Neural crest cell (in vitro differentiated cells): Measurements from ENCODE around the gene TOP3B. TPM values are rescaled to one million over a fixed set of nuclear protein-coding genes. Genes with fewer than 3 reads are reported as not detected.

Experiments used
- DNase-seq: peaks from one replicate; pipeline ENCODE4 v3.0.0; 2021; ENCODE audit warnings: low read depth, mixed read lengths, low spot score
- H3K27ac Mint-ChIP-seq: one replicate; pipeline ENCODE4 v1.8.0; 2021; ENCODE audit warnings: mild to moderate bottlenecking, mixed read lengths; ENCODE audit not compliant: unreplicated experiment
- H3K27me3 Mint-ChIP-seq: 2 replicates; pipeline ENCODE4 v1.8.0; 2021; ENCODE audit warnings: low read depth, mild to moderate bottlenecking, mixed read lengths
- H3K36me3 Mint-ChIP-seq: 2 replicates; pipeline ENCODE4 v1.8.0; 2021; ENCODE audit warnings: low read depth, mild to moderate bottlenecking, mixed read lengths
- H3K4me1 Mint-ChIP-seq: 2 replicates; pipeline ENCODE4 v1.8.0; 2021; ENCODE audit warnings: mixed read lengths
- H3K4me3 Mint-ChIP-seq: one replicate; pipeline ENCODE4 v1.8.0; 2021; ENCODE audit warnings: mild to moderate bottlenecking, mixed read lengths
- H3K9me3 Mint-ChIP-seq: 2 replicates; pipeline ENCODE4 v1.8.0; 2021; ENCODE audit warnings: mixed read lengths
- CTCF ChIP-seq: fragments of 200-600 bp; sonication (generic); conservative IDR thresholded peaks from 2 replicates; pipeline ENCODE4 v1.5.0; 2021; ENCODE audit warnings: antibody characterized with exemption, mild to moderate bottlenecking
- total RNA-seq: library from RNA; stranded (reverse); gene quantifications from 2 replicates; pipeline ENCODE4 v1.2.1, GENCODE V29; 2021

Gene TOP3B
- total RNA-seq, 1 donor from 2014 or later, result 77.5 TPM

- no peak for DNase-seq
- Mint-ChIP-seq H3K27ac (no peak overlapping the region), H3K4me1 (peaks cover 13% of the 10 kb centered on the region), H3K36me3 (no peaks in the 10 kb centered on the region), H3K9me3 (no peaks in the 10 kb centered on the region), H3K27me3 (no peaks in the 10 kb centered on the region), H3K4me3 (no peak overlapping the region)
- TF ChIP-seq CTCF, result no peak
Observed at GRCh38 chr22:21931056-21931455, 51.5 kb downstream of the TOP3B start.

- Mint-ChIP-seq H3K27ac (no peak overlapping the region), H3K36me3 (no peaks in the 10 kb centered on the region), H3K4me1 (peaks cover 20% of the 10 kb centered on the region), H3K9me3 (no peaks in the 10 kb centered on the region), H3K27me3 (no peaks in the 10 kb centered on the region), H3K4me3 (no peak overlapping the region)
- no peak for DNase-seq
- TF ChIP-seq CTCF, result no peak
Observed at GRCh38 chr22:21929253-21929652, 53.3 kb downstream of the TOP3B start.

- Mint-ChIP-seq H3K36me3 (no peaks in the 10 kb centered on the region), H3K9me3 (no peaks in the 10 kb centered on the region), H3K4me3 (no peak overlapping the region), H3K4me1 (peaks cover 20% of the 10 kb centered on the region), H3K27me3 (no peaks in the 10 kb centered on the region), H3K27ac (peak overlapping the region; percentile 45)
- TF ChIP-seq CTCF, result no peak
- DNase-seq, result no peak
Observed at GRCh38 chr22:21928048-21928447, 54.5 kb downstream of the TOP3B start.

- Mint-ChIP-seq H3K27me3 (no peaks in the 10 kb centered on the region), H3K4me1 (peaks cover 20% of the 10 kb centered on the region), H3K9me3 (no peaks in the 10 kb centered on the region), H3K27ac (no peak overlapping the region), H3K4me3 (no peak overlapping the region), H3K36me3 (no peaks in the 10 kb centered on the region)
- no peak for TF ChIP-seq CTCF
- no peak for DNase-seq
Observed at GRCh38 chr22:21927174-21927823, 55.3 kb downstream of the TOP3B start.

- H3K9me3 Mint-ChIP-seq, result no peaks in the 10 kb centered on the region
- no peak overlapping the region for H3K27ac Mint-ChIP-seq
- no peaks in the 10 kb centered on the region for H3K27me3 Mint-ChIP-seq
- H3K4me3 Mint-ChIP-seq, result no peak overlapping the region
- no peak for DNase-seq
- H3K4me1 Mint-ChIP-seq, result peaks cover 20% of the 10 kb centered on the region
- no peaks in the 10 kb centered on the region for H3K36me3 Mint-ChIP-seq
- TF ChIP-seq CTCF, result no peak
Observed at GRCh38 chr22:21926728-21927127, 55.9 kb downstream of the TOP3B start.
